Breast epithelium (tissue), 4 donors: ENCODE results near the gene SURF6. TPM values are rescaled to one million over a fixed set of nuclear protein-coding genes. Genes with fewer than 3 reads are reported as not detected.

Source experiments
- DNase-seq, 2 donors: peaks; one replicate each; pipeline ENCODE4 v3.0.0-alpha.2; 2019; ENCODE audit warnings: low spot score in 2 of 2
- H3K27ac ChIP-seq, 2 donors: fragments of 200-600 bp; sonication (generic) in 1 of 2; one replicate each; pipeline ENCODE4 v1.5.1; 2016 to 2019; ENCODE audit warnings: mild to moderate bottlenecking in 1 of 2
- H3K27me3 ChIP-seq, 2 donors: fragments of 200-600 bp; sonication (generic) in 1 of 2; one replicate each; pipeline versions ENCODE4 v1.5.1 to v1.6.0; 2017 to 2019; ENCODE audit warnings: control low read depth in 1 of 2, mild to moderate bottlenecking in 1 of 2
- H3K36me3 ChIP-seq: fragments of 200-600 bp; one replicate; pipeline ENCODE4 v1.5.1; 2019
- H3K4me1 ChIP-seq, 2 donors: fragments of 200-600 bp; sonication (generic); one replicate each; pipeline ENCODE4 v1.5.1; 2016 to 2019; ENCODE audit warnings: control low read depth in 1 of 2
- H3K4me3 ChIP-seq, 3 donors: fragments of 200-600 bp; sonication (generic); 1 replicate in 2 of 3; 2 replicates in 1 of 3; pipeline ENCODE4 v1.5.1; 2016 to 2019; ENCODE audit warnings: mild to moderate bottlenecking in 3 of 3, moderate library complexity in 2 of 3
- H3K9me3 ChIP-seq, 2 donors: fragments of 200-600 bp; sonication (generic) in 1 of 2; one replicate each; pipeline ENCODE4 v1.5.1; 2016 to 2019; ENCODE audit warnings: control low read depth in 1 of 2
- POLR2A ChIP-seq: fragments of 450-650 bp; IDR thresholded peaks from one replicate; pipeline ENCODE4 v1.6.1; 2016; ENCODE audit warnings: antibody characterized with exemption, mild to moderate bottlenecking, moderate library complexity
- POLR2AphosphoS5 ChIP-seq, 3 donors: sonication (generic); formaldehyde crosslinking; IDR thresholded peaks; one replicate each; pipeline ENCODE4 v1.6.1; 2017; ENCODE audit warnings: antibody characterized with exemption in 3 of 3
- intact Hi-C: fragments of 100-400 bp; cut with DNase I; formaldehyde crosslinking; loops from one replicate; pipeline ENCODE4 v1.15.1; 2023; ENCODE audit warnings: low total_unique reads
- total RNA-seq, 3 donors: library from RNA; depleted of rRNA; stranded (reverse); fragments of >200 nt; gene quantifications; one replicate each; pipeline ENCODE4 v1.1.0, GENCODE V29; 2016
- TF ChIP-seq, protein P1 (sequence below), 3 donors: fragments of 450-650 bp; IDR thresholded peaks; one replicate each; pipeline ENCODE4 v1.5.1; 2016 to 2017; ENCODE audit warnings: antibody characterized with exemption in 3 of 3, mild to moderate bottlenecking in 3 of 3, moderate library complexity in 3 of 3

Gene SURF6
- total RNA-seq, 3 donors from 2014 or later: 12.8 to 29.0 (median 23.3) TPM

DNA sequence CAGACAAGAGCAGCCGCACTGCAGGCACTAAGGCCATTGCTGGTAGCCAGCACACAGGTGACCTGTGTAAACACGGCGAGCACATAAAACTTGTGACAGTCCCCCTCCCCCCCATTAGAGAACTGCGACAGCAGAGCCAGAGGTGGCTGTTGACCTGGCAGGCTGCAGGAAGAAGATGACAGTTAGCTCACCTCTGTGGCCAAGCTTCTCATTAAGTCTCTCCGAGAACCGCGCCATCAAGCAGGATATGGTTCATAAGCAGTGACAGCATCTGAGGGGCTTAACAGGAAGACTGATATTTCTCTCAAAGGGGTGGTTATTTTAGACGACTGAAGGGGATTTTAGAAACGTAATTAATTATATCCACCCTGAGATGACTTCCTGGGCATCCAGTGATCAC lies 34.7 kb upstream of the SURF6 start:
- intact Hi-C loops: no loop called here
- DNase-seq: no peak
- no peaks in the 10 kb centered on the region for H3K9me3 ChIP-seq
- H3K27ac ChIP-seq: no peak overlapping the region
- H3K27me3 ChIP-seq: no peaks in the 10 kb centered on the region
- no peaks in the 10 kb centered on the region for H3K36me3 ChIP-seq
- TF ChIP-seq POLR2AphosphoS5 (IDR thresholded peaks at IDR 0.05): no peak
- TF ChIP-seq, protein P1, sequence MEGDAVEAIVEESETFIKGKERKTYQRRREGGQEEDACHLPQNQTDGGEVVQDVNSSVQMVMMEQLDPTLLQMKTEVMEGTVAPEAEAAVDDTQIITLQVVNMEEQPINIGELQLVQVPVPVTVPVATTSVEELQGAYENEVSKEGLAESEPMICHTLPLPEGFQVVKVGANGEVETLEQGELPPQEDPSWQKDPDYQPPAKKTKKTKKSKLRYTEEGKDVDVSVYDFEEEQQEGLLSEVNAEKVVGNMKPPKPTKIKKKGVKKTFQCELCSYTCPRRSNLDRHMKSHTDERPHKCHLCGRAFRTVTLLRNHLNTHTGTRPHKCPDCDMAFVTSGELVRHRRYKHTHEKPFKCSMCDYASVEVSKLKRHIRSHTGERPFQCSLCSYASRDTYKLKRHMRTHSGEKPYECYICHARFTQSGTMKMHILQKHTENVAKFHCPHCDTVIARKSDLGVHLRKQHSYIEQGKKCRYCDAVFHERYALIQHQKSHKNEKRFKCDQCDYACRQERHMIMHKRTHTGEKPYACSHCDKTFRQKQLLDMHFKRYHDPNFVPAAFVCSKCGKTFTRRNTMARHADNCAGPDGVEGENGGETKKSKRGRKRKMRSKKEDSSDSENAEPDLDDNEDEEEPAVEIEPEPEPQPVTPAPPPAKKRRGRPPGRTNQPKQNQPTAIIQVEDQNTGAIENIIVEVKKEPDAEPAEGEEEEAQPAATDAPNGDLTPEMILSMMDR (IDR thresholded peaks at IDR 0.05): no peak
- TF ChIP-seq POLR2A: no peak
- H3K4me3 ChIP-seq: no peak overlapping the region
- H3K4me1 ChIP-seq: peaks cover 0 to 29% of the 10 kb centered on the region in 2 donors

DNA sequence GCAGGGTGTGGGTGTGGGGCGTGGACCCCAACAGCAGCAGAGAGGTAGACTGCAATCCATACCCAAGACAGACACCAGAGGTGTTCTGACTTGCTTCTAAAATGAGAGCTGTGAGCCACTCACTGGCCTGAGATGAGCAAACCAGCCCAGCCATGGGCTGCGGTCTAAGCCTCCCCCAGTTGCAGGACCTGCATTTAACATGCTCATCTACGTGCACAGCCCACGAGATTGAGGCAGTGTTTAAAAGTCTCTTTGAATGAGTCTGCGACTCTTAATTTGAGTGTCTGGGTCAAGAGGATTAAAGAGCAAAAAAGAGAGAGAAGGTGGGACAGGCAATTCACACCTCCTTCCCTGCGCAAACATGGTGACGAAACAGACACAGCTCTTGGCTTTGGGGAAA lies 33.9 kb upstream of the SURF6 start:
- no peak for TF ChIP-seq POLR2AphosphoS5 (IDR thresholded peaks at IDR 0.05)
- TF ChIP-seq, protein P1 (IDR thresholded peaks at IDR 0.05): no peak
- no peak for TF ChIP-seq POLR2A
- no peaks in the 10 kb centered on the region for H3K36me3 ChIP-seq
- no peaks in the 10 kb centered on the region for H3K9me3 ChIP-seq
- no peak overlapping the region for H3K4me3 ChIP-seq
- peaks cover 0 to 29% of the 10 kb centered on the region in 2 donors for H3K4me1 ChIP-seq
- peak overlapping the region in 1 of 2 donors; percentile 17 for H3K27ac ChIP-seq
- H3K27me3 ChIP-seq: no peaks in the 10 kb centered on the region
- no peak for DNase-seq
- intact Hi-C loops: no loop called here

GRCh38 chr9:133369422-133369821 lies 33.4 kb upstream of the SURF6 start:
- peak overlapping the region in 1 of 2 donors; percentile 17 for H3K27ac ChIP-seq
- peaks cover 0 to 29% of the 10 kb centered on the region in 2 donors for H3K4me1 ChIP-seq
- no peaks in the 10 kb centered on the region for H3K9me3 ChIP-seq
- no peaks in the 10 kb centered on the region for H3K36me3 ChIP-seq
- H3K4me3 ChIP-seq: no peak overlapping the region
- no peak for DNase-seq
- TF ChIP-seq, protein P1 (IDR thresholded peaks at IDR 0.05): no peak
- TF ChIP-seq POLR2AphosphoS5 (IDR thresholded peaks at IDR 0.05) (no peak), POLR2A (no peak)
- intact Hi-C loops: no loop called here
- no peaks in the 10 kb centered on the region for H3K27me3 ChIP-seq

- no peaks in the 10 kb centered on the region for H3K27me3 ChIP-seq
- peaks cover 0 to 29% of the 10 kb centered on the region in 2 donors for H3K4me1 ChIP-seq
- intact Hi-C loops: no loop called here
- DNase-seq: no peak
- no peak overlapping the region for H3K27ac ChIP-seq
- no peak for TF ChIP-seq POLR2AphosphoS5 (IDR thresholded peaks at IDR 0.05)
- H3K4me3 ChIP-seq: peak overlapping the region in 1 of 3 donors; percentile 32
- H3K36me3 ChIP-seq: no peaks in the 10 kb centered on the region
- H3K9me3 ChIP-seq: no peaks in the 10 kb centered on the region
These were observed 32.4 kb upstream of the SURF6 start for GRCh38 chr9:133368249-133368881.

GRCh38 chr9:133367778-133368177 lies 31.8 kb upstream of the SURF6 start:
- H3K4me3 ChIP-seq: no peak overlapping the region
- H3K27me3 ChIP-seq: no peaks in the 10 kb centered on the region
- no peaks in the 10 kb centered on the region for H3K36me3 ChIP-seq
- intact Hi-C loops: no loop called here
- TF ChIP-seq POLR2A: no peak
- TF ChIP-seq POLR2AphosphoS5 (IDR thresholded peaks at IDR 0.05): no peak
- TF ChIP-seq, protein P1 (IDR thresholded peaks at IDR 0.05): no peak
- H3K9me3 ChIP-seq: no peaks in the 10 kb centered on the region
- H3K4me1 ChIP-seq: peaks cover 0 to 29% of the 10 kb centered on the region in 2 donors
- no peak for DNase-seq
- H3K27ac ChIP-seq: no peak overlapping the region
